HCT116 (cell line): ENCODE measurements around the gene FASLG. TPM values are rescaled to one million over a fixed set of nuclear protein-coding genes. Genes with fewer than 3 reads are reported as not detected.

Source experiments
- ATAC-seq: fragments of 200-7000 bp; cut with Tn5 transposase; 2 replicates; pipeline ENCODE4 v1.9.1; 2020; ENCODE audit warnings: mild to moderate bottlenecking, moderate library complexity
- BruUV-seq: library from RNA; stranded (reverse); fragments of 400-500 nt; replicated peaks from 2 replicates; lab custom pipeline; 2021; lab: Mats Ljungman, UMichigan
- CTCF ChIA-PET: fragments of 300-600 bp; sonication (Branson Sonifier 250); formaldehyde crosslinking; loops from one replicate; lab custom pipeline; 2021; ENCODE audit warnings: antibody characterized with exemption; lab: Charles Lee
- POLR2A ChIA-PET: fragments of 300-600, 350-600 bp; sonication (Branson Sonifier 250); formaldehyde crosslinking; loops from one replicate; lab custom pipeline; 2021; ENCODE audit warnings: antibody characterized with exemption; lab: Charles Lee
- RAD21 ChIA-PET, 2 experiments: fragments of 300-600 bp; sonication (Branson Sonifier 250); formaldehyde crosslinking; loops; one replicate each; lab custom pipeline; 2023; ENCODE audit warnings: low total read pairs in 2 of 2; ENCODE audit not compliant: uncharacterized antibody in 2 of 2, unreplicated experiment in 2 of 2, low non-redundant PET in 1 of 2; lab: Charles Lee
- DNase-seq: peaks from one replicate; pipeline ENCODE4 v3.0.0-alpha.2; 2010; ENCODE audit warnings: low read depth, low spot score
- H2AFZ ChIP-seq: fragments of 200-600 bp; shearing (Covaris generic), sonication (generic); 2 replicates; pipeline ENCODE4 v1.6.1; 2017; ENCODE audit warnings: low read depth, mixed run types, mixed read lengths, antibody characterized with exemption, low read length; ENCODE audit not compliant: poor library complexity, severe bottlenecking
- H3K27ac ChIP-seq: 2 replicates; pipeline ENCODE4 v1.5.1; 2012; ENCODE audit warnings: low read depth, low read length
- H3K27me3 ChIP-seq: fragments of 200-600 bp; sonication (generic); 2 replicates; pipeline ENCODE4 v1.6.1; 2016; ENCODE audit warnings: mixed run types, low read length, mixed read lengths; ENCODE audit not compliant: insufficient read depth
- H3K36me3 ChIP-seq, 2 experiments: fragments of 200-500 bp in 1 of 2; fragments of 200-600 bp in 1 of 2; sonication (Bioruptor generic) in 1 of 2; sonication (generic) in 1 of 2; 2 replicates each; pipeline versions ENCODE4 v1.5.1 to v1.6.1; 2014 to 2016; ENCODE audit warnings: low read length in 2 of 2, inconsistent platforms in 1 of 2, mixed read lengths in 1 of 2, mixed run types in 1 of 2; ENCODE audit not compliant: insufficient read depth in 2 of 2, control insufficient read depth in 1 of 2
- H3K4me1 ChIP-seq, 2 experiments: fragments of 200-600 bp in 1 of 2; sonication (generic) in 1 of 2; 2 replicates each; pipeline versions ENCODE4 v1.5.1 to v1.6.1; 2012 to 2017; ENCODE audit warnings: low read length in 2 of 2, inconsistent platforms in 1 of 2, mild to moderate bottlenecking in 1 of 2, mixed read lengths in 1 of 2, mixed run types in 1 of 2, moderate library complexity in 1 of 2; ENCODE audit not compliant: insufficient read depth in 2 of 2, control insufficient read depth in 1 of 2
- H3K4me2 ChIP-seq: fragments of 200-600 bp; sonication (generic); 2 replicates; pipeline ENCODE4 v1.6.1; 2017; ENCODE audit warnings: mixed run types, low read length, mixed read lengths
- H3K4me3 ChIP-seq, 2 experiments: fragments of 200-600 bp in 1 of 2; sonication (generic) in 1 of 2; replicated peaks in 1 of 2; 2 replicates each; pipeline ENCODE4 v1.5.1; 2011 to 2016; ENCODE audit warnings: low read length in 2 of 2, control low read depth in 1 of 2, low read depth in 1 of 2, mild to moderate bottlenecking in 1 of 2, mixed read lengths in 1 of 2, mixed run types in 1 of 2
- H3K79me2 ChIP-seq: fragments of 200-600 bp; sonication (generic); 2 replicates; pipeline ENCODE4 v1.6.1; 2017; ENCODE audit warnings: mild to moderate bottlenecking, mixed run types, low read length, moderate library complexity, mixed read lengths; ENCODE audit not compliant: insufficient read depth
- H3K9ac ChIP-seq: fragments of 200-600 bp; sonication (generic); 2 replicates; pipeline ENCODE4 v1.6.1; 2016; ENCODE audit warnings: low read length, mixed read lengths
- H3K9me2 ChIP-seq: fragments of 200-600 bp; sonication (generic), shearing (Covaris generic); 2 replicates; pipeline ENCODE4 v1.6.1; 2017; ENCODE audit warnings: mixed run types, mild to moderate bottlenecking, moderate library complexity; ENCODE audit not compliant: insufficient read depth
- H3K9me3 ChIP-seq, 2 experiments: fragments of 200-500 bp in 1 of 2; fragments of 200-600 bp in 1 of 2; sonication (Bioruptor generic) in 1 of 2; sonication (generic) in 1 of 2; 2 replicates each; pipeline ENCODE4 v1.6.1; 2014 to 2017; ENCODE audit warnings: low read length in 2 of 2, mixed read lengths in 2 of 2, inconsistent platforms in 1 of 2, low read depth in 1 of 2, mild to moderate bottlenecking in 1 of 2, mixed run types in 1 of 2, moderate library complexity in 1 of 2; ENCODE audit not compliant: control insufficient read depth in 1 of 2, insufficient read depth in 1 of 2
- H4K20me1 ChIP-seq: fragments of 200-600 bp; sonication (generic), shearing (Covaris generic); 2 replicates; pipeline ENCODE4 v1.6.1; 2017; ENCODE audit warnings: mixed run types, mild to moderate bottlenecking, moderate library complexity; ENCODE audit not compliant: insufficient read depth
- CTCF ChIP-seq, 3 experiments: fragments of 200-600 bp in 1 of 3; sonication (generic) in 1 of 3; IDR thresholded peaks in 2 of 3; conservative IDR thresholded peaks in 1 of 3; 2 replicates each; pipeline ENCODE4 v1.5.1; 2012 to 2017; ENCODE audit warnings: low read depth in 2 of 3, low read length in 2 of 3, antibody characterized with exemption in 1 of 3, borderline replicate concordance in 1 of 3, control low read depth in 1 of 3, mild to moderate bottlenecking in 1 of 3, mixed read lengths in 1 of 3, mixed run types in 1 of 3, moderate library complexity in 1 of 3; ENCODE audit not compliant: insufficient read depth in 1 of 3
- EZH2 ChIP-seq: fragments of 200-600 bp; sonication (generic); IDR thresholded peaks from 2 replicates; pipeline ENCODE4 v1.6.1; 2017; ENCODE audit warnings: antibody characterized with exemption, mixed run types
- FOSL1 ChIP-seq: IDR thresholded peaks from 2 replicates; pipeline ENCODE4 v1.6.1; 2012; ENCODE audit warnings: low read depth
- JUND ChIP-seq: IDR thresholded peaks from 2 replicates; pipeline ENCODE4 v1.6.1; 2012
- MAX ChIP-seq: IDR thresholded peaks from 2 replicates; pipeline ENCODE4 v1.6.1; 2012
- POLR2A ChIP-seq: IDR thresholded peaks from 2 replicates; pipeline ENCODE4 v1.7.0; 2011; ENCODE audit warnings: borderline replicate concordance; ENCODE audit not compliant: insufficient read depth, insufficient read length; ENCODE audit errors: extremely low read depth
- POLR2AphosphoS5 ChIP-seq: IDR thresholded peaks from 2 replicates; pipeline ENCODE4 v1.6.1; 2011; ENCODE audit warnings: mild to moderate bottlenecking, low read depth, low read length, moderate library complexity
- RAD21 ChIP-seq: IDR thresholded peaks from 2 replicates; pipeline ENCODE4 v1.6.1; 2012; ENCODE audit warnings: low read depth, mild to moderate bottlenecking
- SRF ChIP-seq: IDR thresholded peaks from 2 replicates; pipeline ENCODE4 v1.6.1; 2012; ENCODE audit warnings: low read depth
- TCF7L2 ChIP-seq: IDR thresholded peaks from 2 replicates; pipeline ENCODE4 v1.7.0; 2011; ENCODE audit warnings: borderline replicate concordance, inconsistent platforms; ENCODE audit not compliant: insufficient read depth, insufficient read length; ENCODE audit errors: extremely low read depth
- ZNF274 ChIP-seq: fragments of 200-500 bp; sonication (Bioruptor generic); IDR thresholded peaks from 2 replicates; pipeline ENCODE4 v1.6.1; 2014; ENCODE audit warnings: mild to moderate bottlenecking, low read depth, low read length, inconsistent platforms
- intact Hi-C: fragments of 100-400 bp; cut with micrococcal nuclease; formaldehyde crosslinking; loops from 2 replicates; pipeline ENCODE4 v1.10.0; 2022
- total RNA-seq: library from RNA; stranded (reverse); gene quantifications from one replicate; pipeline ENCODE4 v1.2.1, GENCODE V29; 2021; ENCODE audit not compliant: unreplicated experiment

FASLG gene
- total RNA-seq, 1 experiment from 2014 or later = not detected

- ChIA-PET RAD21 (no interaction called here), CTCF (no interaction called here), POLR2A (no interaction called here)
- Histone ChIP-seq H2AFZ (no peak overlapping the region), H3K9me2 (no peaks in the 10 kb centered on the region), H3K9me3 (no peaks in the 10 kb centered on the region), H3K4me2 (no peak overlapping the region), H4K20me1 (no peaks in the 10 kb centered on the region), H3K4me3 (no peak overlapping the region), H3K27me3 (no peaks in the 10 kb centered on the region), H3K79me2 (no peaks in the 10 kb centered on the region), H3K27ac (no peak overlapping the region), H3K36me3 (no peaks in the 10 kb centered on the region), H3K4me1 (no peaks in the 10 kb centered on the region), H3K9ac (no peak overlapping the region)
- intact Hi-C loops = no loop called here
- TF ChIP-seq RAD21 (no peak), MAX (no peak), TCF7L2 (no peak), CTCF (IDR thresholded peaks at IDR 0.05 in 2 of 3, conservative IDR thresholded peaks at IDR 0.05 in 1 of 3; ENCODE audit: borderline replicate concordance in 1 of 3, insufficient read depth in 1 of 3, low read depth in 2 of 3, low read length in 2 of 3) (no peak), POLR2A (no peak), SRF (no peak), ZNF274 (no peak), JUND (no peak)
- DNase-seq = no peak
- ATAC-seq = no peak
- BruUV-seq = no TSS peak
These were observed 11.4 kb downstream of the FASLG start for GRCh38 chr1:172670316-172670715.

- Histone ChIP-seq H3K27me3 (no peaks in the 10 kb centered on the region), H3K4me2 (no peak overlapping the region), H3K4me1 (no peaks in the 10 kb centered on the region), H3K27ac (no peak overlapping the region), H3K4me3 (no peak overlapping the region), H3K9me3 (no peaks in the 10 kb centered on the region), H2AFZ (no peak overlapping the region), H3K36me3 (no peaks in the 10 kb centered on the region), H3K9me2 (no peaks in the 10 kb centered on the region), H3K79me2 (no peaks in the 10 kb centered on the region), H4K20me1 (no peaks in the 10 kb centered on the region), H3K9ac (no peak overlapping the region)
- intact Hi-C loops = no loop called here
- ChIA-PET CTCF (no interaction called here), RAD21 (no interaction called here), POLR2A (no interaction called here)
- no TSS peak for BruUV-seq
- ATAC-seq = no peak
- no peak for DNase-seq
- TF ChIP-seq CTCF (IDR thresholded peaks at IDR 0.05 in 2 of 3, conservative IDR thresholded peaks at IDR 0.05 in 1 of 3; ENCODE audit: borderline replicate concordance in 1 of 3, insufficient read depth in 1 of 3, low read depth in 2 of 3, low read length in 2 of 3) = no peak
- no peak for TF ChIP-seq POLR2AphosphoS5
- TF ChIP-seq POLR2A = no peak
- no peak for TF ChIP-seq FOSL1
- TF ChIP-seq EZH2 = no peak
- TF ChIP-seq ZNF274 = no peak
- TF ChIP-seq SRF = no peak
These were observed 11.9 kb downstream of the FASLG start for GRCh38 chr1:172670791-172671190.
